Stimulated activated CD4-positive, alpha-beta T cell treated with anti-CD3 and anti-CD28 coated beads, Interleukin-1b, Interleukin-23, amount 100 ng/mL, for 1 hour (primary cell): Measurements from ENCODE around the gene STRA6.

Experiments used
- DNase-seq, 2 donors: peaks; one replicate each; pipeline ENCODE4 v3.0.0-alpha.2; 2020; ENCODE audit warnings: low read depth in 2 of 2

The STRA6 gene

GRCh38 chr15:74202452-74203401 lies at the start of gene STRA6:
STRA6 (minus strand) TSS chr15:74202787; CDS start chr15:74202267, 520 bp downstream.
- no peak for DNase-seq

- DNase-seq = no peak
These were observed 49.7 kb upstream of the STRA6 start for GRCh38 chr15:74252291-74252690.

- DNase-seq = no peak
These were observed 48.7 kb upstream of the STRA6 start for GRCh38 chr15:74251131-74251811.

- DNase-seq = no peak
These were observed 47.7 kb upstream of the STRA6 start for GRCh38 chr15:74250266-74250665.

GRCh38 chr15:74245342-74245931 lies 42.9 kb upstream of the STRA6 start:
- DNase-seq = no peak

GRCh38 chr15:74244822-74245341 lies 42.3 kb upstream of the STRA6 start:
- no peak for DNase-seq

- DNase-seq = no peak
These were observed 40.8 kb upstream of the STRA6 start for GRCh38 chr15:74243431-74243830.

GRCh38 chr15:74242441-74243185 lies 40.0 kb upstream of the STRA6 start:
- DNase-seq = no peak

- no peak for DNase-seq
These were observed 38.5 kb upstream of the STRA6 start for GRCh38 chr15:74240897-74241614.

GRCh38 chr15:74240002-74240568 lies 37.5 kb upstream of the STRA6 start:
- no peak for DNase-seq

GRCh38 chr15:74239051-74239705 lies 36.6 kb upstream of the STRA6 start:
- no peak for DNase-seq

GRCh38 chr15:74235962-74236361 lies 33.4 kb upstream of the STRA6 start, which contains the start of gene CCDC33:
CCDC33 (plus strand) TSS chr15:74236326; CDS start chr15:74236720, 394 bp downstream.
- DNase-seq = no peak

- DNase-seq = no peak
These were observed 31.9 kb upstream of the STRA6 start for GRCh38 chr15:74234598-74234875.

- no peak for DNase-seq
These were observed 31.4 kb upstream of the STRA6 start for GRCh38 chr15:74233851-74234597.

GRCh38 chr15:74233373-74233772 lies 30.8 kb upstream of the STRA6 start:
- DNase-seq = no peak

GRCh38 chr15:74231475-74231874 lies 28.9 kb upstream of the STRA6 start:
- DNase-seq = no peak

GRCh38 chr15:74229686-74230085 lies 27.1 kb upstream of the STRA6 start:
- no peak for DNase-seq

GRCh38 chr15:74228723-74229081 lies 26.1 kb upstream of the STRA6 start:
- DNase-seq = no peak

- no peak for DNase-seq
These were observed 25.6 kb upstream of the STRA6 start for GRCh38 chr15:74227968-74228722.
